Globus pallidus (tissue), 1 donor: ENCODE results near the gene SCUBE3.

Experiments used
- DNase-seq: peaks from one replicate; pipeline ENCODE4 v3.0.0-alpha.2; 2015; ENCODE audit warnings: low spot score

SCUBE3 gene

GRCh38 chr6:35240838-35241801 is 27.4 kb downstream of the SCUBE3 start:
- DNase-seq = peak; percentile 55

- no peak for DNase-seq
Observed at GRCh38 chr6:35242486-35242885, 28.7 kb downstream of the SCUBE3 start.

GRCh38 chr6:35242906-35243305 is 29.1 kb downstream of the SCUBE3 start:
- no peak for DNase-seq

- no peak for DNase-seq
Observed at GRCh38 chr6:35243386-35243958, 29.7 kb downstream of the SCUBE3 start.

GRCh38 chr6:35244551-35244950 is 30.8 kb downstream of the SCUBE3 start:
- DNase-seq = no peak

- no peak for DNase-seq
Observed at GRCh38 chr6:35247642-35248231, 34.0 kb downstream of the SCUBE3 start.

- DNase-seq = no peak
Observed at GRCh38 chr6:35248300-35248699, 34.5 kb downstream of the SCUBE3 start.

GRCh38 chr6:35248965-35249364 is 35.2 kb downstream of the SCUBE3 start:
- peak; percentile 18 for DNase-seq

GRCh38 chr6:35251949-35252348 is 38.2 kb downstream of the SCUBE3 start:
- no peak for DNase-seq

- no peak for DNase-seq
Observed at GRCh38 chr6:35253249-35253648, 39.5 kb downstream of the SCUBE3 start.

- DNase-seq = no peak
Observed at GRCh38 chr6:35258336-35258735, 44.6 kb downstream of the SCUBE3 start.

- DNase-seq = no peak
Observed at GRCh38 chr6:35258858-35259193, 45.1 kb downstream of the SCUBE3 start.

- peak; percentile 98 for DNase-seq
Observed at GRCh38 chr6:35259194-35259947, 45.6 kb downstream of the SCUBE3 start, which contains the start of gene ZNF76. Gene ZNF76 (plus strand): TSS chr6:35259735. CDS start chr6:35281152, 21,417 bp downstream.

GRCh38 chr6:35259948-35260590 is 46.3 kb downstream of the SCUBE3 start:
- no peak for DNase-seq

GRCh38 chr6:35260591-35261570 is 47.1 kb downstream of the SCUBE3 start:
- DNase-seq = no peak

- DNase-seq = no peak
Observed at GRCh38 chr6:35262596-35262995, 48.8 kb downstream of the SCUBE3 start.

GRCh38 chr6:35264550-35265274 is 51.0 kb downstream of the SCUBE3 start:
- no peak for DNase-seq

GRCh38 chr6:35265523-35265922 is 51.8 kb downstream of the SCUBE3 start:
- DNase-seq = no peak

- no peak for DNase-seq
Observed at GRCh38 chr6:35267446-35267845, 53.7 kb downstream of the SCUBE3 start.

GRCh38 chr6:35267897-35268296 is 54.1 kb downstream of the SCUBE3 start:
- DNase-seq = no peak
